ENCODE measurements around the gene ARL2BP. TPM values are rescaled to one million over a fixed set of nuclear protein-coding genes. Genes with fewer than 3 reads are reported as not detected.

ARL2BP gene
- total and polyA plus RNA-seq, 10 of the 15 experiments (the other 5 are each of a cell fraction or from before 2014, with no cell fraction given), result 12.5 to 56.6 (median 29.7) TPM

DNA sequence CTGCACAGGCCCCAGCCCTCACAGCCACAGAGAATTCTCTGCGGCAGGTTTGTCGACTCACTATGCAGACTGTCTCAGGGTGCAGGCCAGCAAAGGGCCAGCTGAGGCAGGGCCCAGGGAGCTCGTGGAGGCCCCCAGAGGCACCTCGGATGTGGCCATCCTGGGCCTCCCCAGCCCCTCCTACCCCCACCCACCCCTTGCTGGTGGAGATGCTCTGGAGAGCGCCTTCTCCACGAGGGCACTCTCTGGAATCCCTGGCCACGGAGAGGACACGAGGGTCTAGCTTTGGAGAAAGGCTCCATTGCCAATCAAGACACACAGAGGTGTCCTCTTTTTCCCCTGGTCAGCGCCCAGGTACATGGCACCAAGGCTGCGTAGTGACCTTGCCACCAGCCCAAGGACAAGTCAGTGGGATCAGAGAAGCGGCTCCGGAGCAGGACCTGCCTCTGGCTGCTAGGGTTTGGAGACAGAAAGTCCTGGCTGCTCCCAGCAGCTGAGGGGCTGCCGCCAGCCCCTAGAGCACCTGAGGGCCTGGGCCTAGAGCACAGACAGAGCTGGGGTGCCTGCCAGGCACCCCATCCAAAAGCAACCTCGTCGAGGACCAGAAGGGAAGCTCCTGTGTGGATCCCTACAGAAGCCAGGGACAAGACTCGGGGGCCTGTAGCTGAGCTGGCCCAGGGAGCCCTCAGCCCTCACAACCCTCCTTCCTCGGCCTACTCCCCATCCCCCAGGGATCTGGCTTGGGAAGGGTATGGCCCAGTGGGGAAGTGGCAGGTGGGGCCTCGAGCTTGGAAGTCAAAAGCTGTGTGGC, 18.7 kb downstream of the ARL2BP start (continued):
- no peak for TF ChIP-seq GABPA (IDR thresholded peaks at IDR 0.05; ENCODE audit: low read depth)
- no peak for TF ChIP-seq POLR2AphosphoS2 (IDR thresholded peaks at IDR 0.05; ENCODE audit: low read depth, low read length)
- no peak for TF ChIP-seq MYB (IDR thresholded peaks at IDR 0.05; ENCODE audit: borderline replicate concordance, low read depth, low read length)
- TF ChIP-seq, protein P1, sequence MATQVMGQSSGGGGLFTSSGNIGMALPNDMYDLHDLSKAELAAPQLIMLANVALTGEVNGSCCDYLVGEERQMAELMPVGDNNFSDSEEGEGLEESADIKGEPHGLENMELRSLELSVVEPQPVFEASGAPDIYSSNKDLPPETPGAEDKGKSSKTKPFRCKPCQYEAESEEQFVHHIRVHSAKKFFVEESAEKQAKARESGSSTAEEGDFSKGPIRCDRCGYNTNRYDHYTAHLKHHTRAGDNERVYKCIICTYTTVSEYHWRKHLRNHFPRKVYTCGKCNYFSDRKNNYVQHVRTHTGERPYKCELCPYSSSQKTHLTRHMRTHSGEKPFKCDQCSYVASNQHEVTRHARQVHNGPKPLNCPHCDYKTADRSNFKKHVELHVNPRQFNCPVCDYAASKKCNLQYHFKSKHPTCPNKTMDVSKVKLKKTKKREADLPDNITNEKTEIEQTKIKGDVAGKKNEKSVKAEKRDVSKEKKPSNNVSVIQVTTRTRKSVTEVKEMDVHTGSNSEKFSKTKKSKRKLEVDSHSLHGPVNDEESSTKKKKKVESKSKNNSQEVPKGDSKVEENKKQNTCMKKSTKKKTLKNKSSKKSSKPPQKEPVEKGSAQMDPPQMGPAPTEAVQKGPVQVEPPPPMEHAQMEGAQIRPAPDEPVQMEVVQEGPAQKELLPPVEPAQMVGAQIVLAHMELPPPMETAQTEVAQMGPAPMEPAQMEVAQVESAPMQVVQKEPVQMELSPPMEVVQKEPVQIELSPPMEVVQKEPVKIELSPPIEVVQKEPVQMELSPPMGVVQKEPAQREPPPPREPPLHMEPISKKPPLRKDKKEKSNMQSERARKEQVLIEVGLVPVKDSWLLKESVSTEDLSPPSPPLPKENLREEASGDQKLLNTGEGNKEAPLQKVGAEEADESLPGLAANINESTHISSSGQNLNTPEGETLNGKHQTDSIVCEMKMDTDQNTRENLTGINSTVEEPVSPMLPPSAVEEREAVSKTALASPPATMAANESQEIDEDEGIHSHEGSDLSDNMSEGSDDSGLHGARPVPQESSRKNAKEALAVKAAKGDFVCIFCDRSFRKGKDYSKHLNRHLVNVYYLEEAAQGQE (IDR thresholded peaks at IDR 0.05; ENCODE audit: low read depth, low read length), result no peak
- TF ChIP-seq RFX5 (IDR thresholded peaks at IDR 0.05; ENCODE audit: low read depth, low read length), result no peak

GRCh38 chr16:57264381-57264780, 19.3 kb downstream of the ARL2BP start:
- Histone ChIP-seq H3K4me2 (ENCODE audit: control insufficient read depth, insufficient read depth) (no peak overlapping the region), H3K27me3 (replicated peaks in 1 of 2; ENCODE audit: control insufficient read depth in 2 of 2, insufficient read depth in 2 of 2, low read length in 1 of 2) (no peaks in the 10 kb centered on the region), H3K4me1 (ENCODE audit: control insufficient read depth, insufficient read depth, low read length) (peaks cover 3% of the 10 kb centered on the region), H3K27ac (ENCODE audit: control insufficient read depth, insufficient read depth) (no peak overlapping the region), H3K9ac (ENCODE audit: control insufficient read depth, insufficient read depth, low read length) (no peak overlapping the region), H3K9me3 (replicated peaks; ENCODE audit: control insufficient read depth, insufficient read depth, low read length) (no peaks in the 10 kb centered on the region), H3K4me3 (no peak overlapping the region), H3K79me2 (ENCODE audit: control insufficient read depth, insufficient read depth, low read length) (no peaks in the 10 kb centered on the region), H4K20me1 (ENCODE audit: control insufficient read depth, insufficient read depth) (no peaks in the 10 kb centered on the region), H2AFZ (ENCODE audit: control insufficient read depth, low read depth, low read length) (no peak overlapping the region), H3K36me3 (ENCODE audit: control insufficient read depth in 2 of 2, insufficient read depth in 2 of 2, low read length in 1 of 2) (no peaks in the 10 kb centered on the region)
- RAD21 ChIA-PET (ENCODE audit: unreplicated experiment), result no interaction called here
- in situ Hi-C loops (cut with MboI), result no loop called here
- POLR2A ChIA-PET, result interaction anchor here (0.6 kb wide), 1 partner anchor 16 kb away, joined by 3 read pairs; no protein-coding TSS in a partner anchor
- CTCF ChIA-PET, result no interaction called here
- FAIRE-seq (no peak), ATAC-seq (no peak), DNase-seq (ENCODE audit: low read depth, low spot score) (no peak)
- 50% methylated on average over 8 of the region's 8 CpGs for WGBS (ENCODE audit: insufficient coverage, insufficient replicate concordance, low lambda C conversion rate, missing lambda C conversion rate)
- TF ChIP-seq, protein P2, sequence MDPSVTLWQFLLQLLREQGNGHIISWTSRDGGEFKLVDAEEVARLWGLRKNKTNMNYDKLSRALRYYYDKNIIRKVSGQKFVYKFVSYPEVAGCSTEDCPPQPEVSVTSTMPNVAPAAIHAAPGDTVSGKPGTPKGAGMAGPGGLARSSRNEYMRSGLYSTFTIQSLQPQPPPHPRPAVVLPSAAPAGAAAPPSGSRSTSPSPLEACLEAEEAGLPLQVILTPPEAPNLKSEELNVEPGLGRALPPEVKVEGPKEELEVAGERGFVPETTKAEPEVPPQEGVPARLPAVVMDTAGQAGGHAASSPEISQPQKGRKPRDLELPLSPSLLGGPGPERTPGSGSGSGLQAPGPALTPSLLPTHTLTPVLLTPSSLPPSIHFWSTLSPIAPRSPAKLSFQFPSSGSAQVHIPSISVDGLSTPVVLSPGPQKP (IDR thresholded peaks at IDR 0.05; ENCODE audit: low read depth, low read length), result no peak
- no peak for TF ChIP-seq NFIC (IDR thresholded peaks at IDR 0.05; ENCODE audit: low read depth, low read length)
- TF ChIP-seq NR2F1 (conservative IDR thresholded peaks at IDR 0.05), result no peak
- TF ChIP-seq, protein P3, sequence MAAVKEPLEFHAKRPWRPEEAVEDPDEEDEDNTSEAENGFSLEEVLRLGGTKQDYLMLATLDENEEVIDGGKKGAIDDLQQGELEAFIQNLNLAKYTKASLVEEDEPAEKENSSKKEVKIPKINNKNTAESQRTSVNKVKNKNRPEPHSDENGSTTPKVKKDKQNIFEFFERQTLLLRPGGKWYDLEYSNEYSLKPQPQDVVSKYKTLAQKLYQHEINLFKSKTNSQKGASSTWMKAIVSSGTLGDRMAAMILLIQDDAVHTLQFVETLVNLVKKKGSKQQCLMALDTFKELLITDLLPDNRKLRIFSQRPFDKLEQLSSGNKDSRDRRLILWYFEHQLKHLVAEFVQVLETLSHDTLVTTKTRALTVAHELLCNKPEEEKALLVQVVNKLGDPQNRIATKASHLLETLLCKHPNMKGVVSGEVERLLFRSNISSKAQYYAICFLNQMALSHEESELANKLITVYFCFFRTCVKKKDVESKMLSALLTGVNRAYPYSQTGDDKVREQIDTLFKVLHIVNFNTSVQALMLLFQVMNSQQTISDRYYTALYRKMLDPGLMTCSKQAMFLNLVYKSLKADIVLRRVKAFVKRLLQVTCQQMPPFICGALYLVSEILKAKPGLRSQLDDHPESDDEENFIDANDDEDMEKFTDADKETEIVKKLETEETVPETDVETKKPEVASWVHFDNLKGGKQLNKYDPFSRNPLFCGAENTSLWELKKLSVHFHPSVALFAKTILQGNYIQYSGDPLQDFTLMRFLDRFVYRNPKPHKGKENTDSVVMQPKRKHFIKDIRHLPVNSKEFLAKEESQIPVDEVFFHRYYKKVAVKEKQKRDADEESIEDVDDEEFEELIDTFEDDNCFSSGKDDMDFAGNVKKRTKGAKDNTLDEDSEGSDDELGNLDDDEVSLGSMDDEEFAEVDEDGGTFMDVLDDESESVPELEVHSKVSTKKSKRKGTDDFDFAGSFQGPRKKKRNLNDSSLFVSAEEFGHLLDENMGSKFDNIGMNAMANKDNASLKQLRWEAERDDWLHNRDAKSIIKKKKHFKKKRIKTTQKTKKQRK (IDR thresholded peaks at IDR 0.05; ENCODE audit: low read depth, low read length), result no peak
- BruUV-seq (replicated peaks), result no TSS peak
- SMC1A ChIA-PET (ENCODE audit: uncharacterized antibody, unreplicated experiment), result no interaction called here
- intact Hi-C loops (cut with micrococcal nuclease; ENCODE audit: unreplicated experiment), result no loop called here
